ENCODE measurements around the gene SRSF12. TPM values are rescaled to one million over a fixed set of nuclear protein-coding genes. Genes with fewer than 3 reads are reported as not detected.
A peak's percentile ranks its signal among the peaks of the same experiment; 100 is the strongest.

Gene SRSF12
- total and polyA plus RNA-seq, 8 donors = 0.38 to 6.8 (median 0.44) TPM; not detected in 5

DNA sequence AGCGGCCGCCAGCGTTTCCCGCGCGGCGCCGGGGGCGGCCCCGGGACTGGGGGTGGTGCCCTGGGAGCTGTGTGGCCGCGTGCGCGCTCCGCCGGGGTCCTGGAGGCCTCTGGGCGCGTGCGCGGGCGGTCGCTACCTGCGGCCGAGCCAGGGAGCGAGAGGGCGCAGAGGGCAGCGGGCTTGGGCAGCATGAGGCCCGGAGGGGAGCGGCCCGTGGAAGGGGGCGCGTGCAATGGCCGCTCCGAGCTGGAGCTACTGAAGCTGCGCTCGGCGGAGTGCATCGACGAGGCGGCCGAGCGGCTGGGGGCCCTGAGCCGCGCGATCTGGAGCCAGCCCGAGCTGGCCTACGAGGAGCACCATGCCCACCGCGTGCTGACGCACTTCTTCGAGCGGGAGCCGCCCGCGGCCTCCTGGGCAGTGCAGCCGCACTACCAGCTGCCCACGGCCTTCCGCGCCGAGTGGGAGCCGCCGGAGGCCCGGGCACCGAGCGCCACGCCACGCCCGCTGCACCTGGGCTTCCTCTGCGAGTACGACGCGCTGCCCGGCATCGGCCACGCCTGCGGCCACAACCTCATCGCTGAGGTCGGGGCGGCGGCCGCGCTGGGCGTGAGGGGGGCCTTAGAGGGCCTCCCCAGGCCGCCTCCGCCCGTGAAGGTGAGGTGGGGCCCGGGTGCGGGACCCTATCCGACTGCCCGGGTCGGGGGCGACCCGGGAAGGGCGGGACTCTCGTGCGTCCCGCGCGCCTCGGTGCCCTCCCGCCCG, 28.3 kb upstream of the SRSF12 start, which contains the start of gene PM20D2:
Gene PM20D2 (plus strand): TSS at position 100 of the 762 bp plus-strand sequence. CDS start 90 bp downstream, at position 190.
- DNase-seq = peak; percentile 68 to 92
- Histone ChIP-seq H3K36me3 (peaks cover 0 to 4% (median 0%) of the 10 kb centered on the region in 4 donors), H3K9me3 (no peaks in the 10 kb centered on the region), H3K27ac (peak within 1 kb of the TSS; percentile 87 to 93 (median 92)), H3K4me1 (peaks cover 0 to 47% (median 19%) of the 10 kb centered on the region in 4 donors), H3K27me3 (no peaks in the 10 kb centered on the region), H3K4me3 (peak within 1 kb of the TSS; percentile 75 to 89 (median 78))
- TF ChIP-seq POLR2AphosphoS5 (IDR thresholded peaks at IDR 0.05) (peak; percentile 24 to 55 (median 27)), EP300 (IDR thresholded peaks at IDR 0.05) (no peak), POLR2A (IDR thresholded peaks at IDR 0.05) (no peak), CTCF (IDR thresholded peaks at IDR 0.05) (no peak)
- intact Hi-C loops (cut with DNase I; ENCODE audit: low total_unique reads) = no loop called here
- 0% methylated on average over 3 to 102 of the region's 102 CpGs; no CpG with 5 or more reads in 1 of the 5 donors for WGBS, 5 donors

- intact Hi-C loops (cut with DNase I; ENCODE audit: low total_unique reads) = no loop called here
- Histone ChIP-seq H3K9me3 (no peaks in the 10 kb centered on the region), H3K27ac (peak overlapping the region; percentile 87 to 93 (median 92)), H3K4me3 (peak overlapping the region; percentile 75 to 89 (median 78)), H3K27me3 (no peaks in the 10 kb centered on the region), H3K36me3 (peaks cover 0 to 4% (median 0%) of the 10 kb centered on the region in 4 donors), H3K4me1 (peaks cover 0 to 50% (median 21%) of the 10 kb centered on the region in 4 donors)
- WGBS, 5 donors = 4 to 6% (median 6%) methylated on average over 12 to 17 of the region's 17 CpGs
- TF ChIP-seq POLR2A (IDR thresholded peaks at IDR 0.05) = no peak
- no peak for TF ChIP-seq POLR2AphosphoS5 (IDR thresholded peaks at IDR 0.05)
- no peak for TF ChIP-seq EP300 (IDR thresholded peaks at IDR 0.05)
- no peak for TF ChIP-seq CTCF (IDR thresholded peaks at IDR 0.05)
- peak in 1 of 2 donors; percentile 75 for DNase-seq
Measured at GRCh38 chr6:89145091-89145955, 27.5 kb upstream of the SRSF12 start.

GRCh38 chr6:89144354-89144906, 26.6 kb upstream of the SRSF12 start:
- Histone ChIP-seq H3K27ac (peak overlapping the region in 2 of 5 donors; percentile 93), H3K4me1 (peaks cover 0 to 56% (median 30%) of the 10 kb centered on the region in 4 donors), H3K27me3 (no peaks in the 10 kb centered on the region), H3K36me3 (no peaks in the 10 kb centered on the region), H3K4me3 (no peak overlapping the region), H3K9me3 (no peaks in the 10 kb centered on the region)
- peak in 1 of 2 donors; percentile 14 for DNase-seq
- intact Hi-C loops (cut with DNase I; ENCODE audit: low total_unique reads) = no loop called here
- 54 to 75% (median 72%) methylated on average over 2 of the region's 2 CpGs for WGBS, 5 donors
- no peak for TF ChIP-seq EP300 (IDR thresholded peaks at IDR 0.05)
- no peak for TF ChIP-seq POLR2AphosphoS5 (IDR thresholded peaks at IDR 0.05)
- no peak for TF ChIP-seq CTCF (IDR thresholded peaks at IDR 0.05)
- no peak for TF ChIP-seq POLR2A (IDR thresholded peaks at IDR 0.05)
